HG02981 (cell line): ENCODE data around the gene HS3ST3A1.

Experiments used
- ATAC-seq: cut with Tn5 transposase; IDR thresholded peaks from one replicate; pipeline ENCODE4 v1.9.1; 2021; ENCODE audit warnings: mild to moderate bottlenecking, moderate library complexity; ENCODE audit not compliant: unreplicated experiment

The HS3ST3A1 gene

GRCh38 chr17:13601776-13602551 is at the start of gene HS3ST3A1:
Gene HS3ST3A1, minus strand, starts transcription at chr17:13601929. Its CDS starts 800 bp downstream, at chr17:13601129.
- no peak for ATAC-seq

- no peak for ATAC-seq
These were observed 48.5 kb upstream of the HS3ST3A1 start for GRCh38 chr17:13650096-13650675.

GRCh38 chr17:13647543-13648021 is 45.9 kb upstream of the HS3ST3A1 start:
- ATAC-seq: no peak

- no peak for ATAC-seq
These were observed 45.3 kb upstream of the HS3ST3A1 start for GRCh38 chr17:13646969-13647542.

- no peak for ATAC-seq
These were observed 44.7 kb upstream of the HS3ST3A1 start for GRCh38 chr17:13646411-13646810.

- no peak for ATAC-seq
These were observed 41.5 kb upstream of the HS3ST3A1 start for GRCh38 chr17:13643180-13643579.

- no peak for ATAC-seq
These were observed 40.5 kb upstream of the HS3ST3A1 start for GRCh38 chr17:13642188-13642587.

GRCh38 chr17:13640551-13640950 is 38.8 kb upstream of the HS3ST3A1 start:
- ATAC-seq: no peak

- ATAC-seq: no peak
These were observed 37.2 kb upstream of the HS3ST3A1 start for GRCh38 chr17:13638855-13639458.

- no peak for ATAC-seq
These were observed 35.2 kb upstream of the HS3ST3A1 start for GRCh38 chr17:13636951-13637350.

- ATAC-seq: no peak
These were observed 34.2 kb upstream of the HS3ST3A1 start for GRCh38 chr17:13635951-13636350.

- ATAC-seq: no peak
These were observed 32.3 kb upstream of the HS3ST3A1 start for GRCh38 chr17:13634021-13634420.

GRCh38 chr17:13631529-13631928 is 29.8 kb upstream of the HS3ST3A1 start:
- no peak for ATAC-seq

- no peak for ATAC-seq
These were observed 25.0 kb upstream of the HS3ST3A1 start for GRCh38 chr17:13626703-13627102.

- ATAC-seq: no peak
These were observed 17.7 kb upstream of the HS3ST3A1 start for GRCh38 chr17:13619462-13619861.

- no peak for ATAC-seq
These were observed 14.3 kb upstream of the HS3ST3A1 start for GRCh38 chr17:13616031-13616430.

- no peak for ATAC-seq
These were observed 8.2 kb upstream of the HS3ST3A1 start for GRCh38 chr17:13609941-13610340.

- ATAC-seq: no peak
These were observed 380 bp downstream of the HS3ST3A1 start for GRCh38 chr17:13601322-13601775.

- ATAC-seq: no peak
These were observed 1.0 kb downstream of the HS3ST3A1 start for GRCh38 chr17:13600475-13601321.

GRCh38 chr17:13599864-13600263 is 1.9 kb downstream of the HS3ST3A1 start:
- no peak for ATAC-seq

GRCh38 chr17:13599168-13599577 is 2.6 kb downstream of the HS3ST3A1 start:
- ATAC-seq: no peak
